ENCODE measurements around the gene FMN2.

FMN2 gene

DNA sequence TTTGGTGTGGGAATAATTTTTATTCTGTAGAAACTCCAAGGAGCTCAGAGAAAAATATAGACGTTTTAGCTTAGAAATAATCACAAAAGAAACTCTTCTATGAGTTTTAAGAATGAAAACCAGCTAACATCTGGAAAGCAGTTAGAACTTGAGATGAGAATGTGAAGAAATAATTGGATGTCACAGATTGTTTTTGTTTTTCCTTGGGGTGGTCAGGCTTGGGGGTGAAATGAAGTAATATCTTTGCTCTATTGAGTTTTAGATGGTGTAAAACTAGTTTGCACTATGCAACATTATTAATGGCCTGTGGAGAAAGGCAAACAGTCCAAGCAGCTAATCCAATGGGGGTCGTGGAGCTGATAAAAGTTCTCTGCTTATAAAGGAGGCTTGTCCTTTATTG lies 101.2 kb downstream of the FMN2 start:
- H3K27ac ChIP-seq = no peak overlapping the region
- TF ChIP-seq ZFX (IDR thresholded peaks at IDR 0.05; ENCODE audit: borderline replicate concordance) = no peak
- TF ChIP-seq, protein P1, sequence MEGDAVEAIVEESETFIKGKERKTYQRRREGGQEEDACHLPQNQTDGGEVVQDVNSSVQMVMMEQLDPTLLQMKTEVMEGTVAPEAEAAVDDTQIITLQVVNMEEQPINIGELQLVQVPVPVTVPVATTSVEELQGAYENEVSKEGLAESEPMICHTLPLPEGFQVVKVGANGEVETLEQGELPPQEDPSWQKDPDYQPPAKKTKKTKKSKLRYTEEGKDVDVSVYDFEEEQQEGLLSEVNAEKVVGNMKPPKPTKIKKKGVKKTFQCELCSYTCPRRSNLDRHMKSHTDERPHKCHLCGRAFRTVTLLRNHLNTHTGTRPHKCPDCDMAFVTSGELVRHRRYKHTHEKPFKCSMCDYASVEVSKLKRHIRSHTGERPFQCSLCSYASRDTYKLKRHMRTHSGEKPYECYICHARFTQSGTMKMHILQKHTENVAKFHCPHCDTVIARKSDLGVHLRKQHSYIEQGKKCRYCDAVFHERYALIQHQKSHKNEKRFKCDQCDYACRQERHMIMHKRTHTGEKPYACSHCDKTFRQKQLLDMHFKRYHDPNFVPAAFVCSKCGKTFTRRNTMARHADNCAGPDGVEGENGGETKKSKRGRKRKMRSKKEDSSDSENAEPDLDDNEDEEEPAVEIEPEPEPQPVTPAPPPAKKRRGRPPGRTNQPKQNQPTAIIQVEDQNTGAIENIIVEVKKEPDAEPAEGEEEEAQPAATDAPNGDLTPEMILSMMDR (IDR thresholded peaks at IDR 0.05) = no peak

DNA sequence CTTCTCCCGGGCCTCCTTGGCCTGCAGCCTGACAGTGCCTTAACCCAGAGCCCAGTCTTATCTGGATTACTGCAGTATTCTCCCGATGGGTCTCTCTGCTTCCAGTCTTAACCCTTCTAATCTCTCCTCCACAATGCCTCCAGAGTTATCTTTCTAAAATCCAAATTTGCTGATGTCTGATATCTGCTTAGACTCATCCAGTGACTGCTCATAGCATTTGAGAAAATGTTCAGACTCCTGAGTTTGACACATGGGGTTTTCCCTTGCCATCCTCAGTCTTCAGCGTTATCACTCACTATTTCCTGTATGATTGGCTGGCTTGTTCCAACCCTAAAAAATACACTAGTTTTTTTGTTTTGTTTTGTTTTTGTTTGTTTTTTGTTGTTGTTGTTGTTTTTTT lies 102.0 kb downstream of the FMN2 start:
- TF ChIP-seq, protein P1 (IDR thresholded peaks at IDR 0.05) = no peak
- TF ChIP-seq ZFX (IDR thresholded peaks at IDR 0.05; ENCODE audit: borderline replicate concordance) = no peak
- no peak overlapping the region for H3K27ac ChIP-seq

DNA sequence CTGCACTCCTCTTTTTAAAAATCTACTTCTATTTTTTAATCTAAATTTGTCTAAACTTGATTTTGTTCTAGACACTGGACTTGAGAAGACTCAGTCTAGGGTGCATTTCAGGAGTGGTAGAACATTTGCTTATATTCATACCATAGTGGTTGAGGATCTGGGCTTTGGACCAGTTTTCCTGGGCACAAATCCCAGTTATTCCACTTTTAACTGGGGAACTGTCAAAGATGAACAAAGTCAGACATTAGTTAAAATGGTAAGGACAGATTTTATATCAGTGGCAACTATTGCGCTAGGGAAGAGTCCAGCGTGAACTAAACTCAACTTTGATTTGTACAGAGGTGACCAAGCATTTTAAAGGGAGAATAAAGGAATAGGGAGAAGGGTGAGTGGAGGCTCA lies 102.4 kb downstream of the FMN2 start:
- no peak overlapping the region for H3K27ac ChIP-seq
- TF ChIP-seq, protein P1 (IDR thresholded peaks at IDR 0.05) = no peak
- no peak for TF ChIP-seq ZFX (IDR thresholded peaks at IDR 0.05; ENCODE audit: borderline replicate concordance)

DNA sequence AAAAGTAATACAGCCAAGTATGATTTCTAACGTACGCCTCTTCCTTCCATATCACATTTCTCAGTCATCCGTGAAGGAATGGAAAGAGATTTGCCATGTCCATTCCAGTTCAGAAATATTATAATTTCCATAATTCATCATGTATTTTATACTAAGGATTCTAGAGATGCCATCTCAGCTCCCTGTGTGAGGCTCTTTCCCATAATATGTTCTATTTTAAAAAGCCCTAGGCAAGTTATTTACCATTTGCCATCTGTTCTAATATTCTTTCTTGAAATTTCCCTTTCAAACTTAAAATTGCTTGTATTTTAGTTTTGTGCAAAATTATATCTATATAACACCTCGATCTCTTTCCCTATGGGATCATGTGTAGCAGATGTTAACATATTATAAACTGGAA lies 106.7 kb downstream of the FMN2 start:
- no peak overlapping the region for H3K27ac ChIP-seq
- TF ChIP-seq ZFX (IDR thresholded peaks at IDR 0.05; ENCODE audit: borderline replicate concordance) = no peak
- TF ChIP-seq, protein P1 (IDR thresholded peaks at IDR 0.05) = no peak

DNA sequence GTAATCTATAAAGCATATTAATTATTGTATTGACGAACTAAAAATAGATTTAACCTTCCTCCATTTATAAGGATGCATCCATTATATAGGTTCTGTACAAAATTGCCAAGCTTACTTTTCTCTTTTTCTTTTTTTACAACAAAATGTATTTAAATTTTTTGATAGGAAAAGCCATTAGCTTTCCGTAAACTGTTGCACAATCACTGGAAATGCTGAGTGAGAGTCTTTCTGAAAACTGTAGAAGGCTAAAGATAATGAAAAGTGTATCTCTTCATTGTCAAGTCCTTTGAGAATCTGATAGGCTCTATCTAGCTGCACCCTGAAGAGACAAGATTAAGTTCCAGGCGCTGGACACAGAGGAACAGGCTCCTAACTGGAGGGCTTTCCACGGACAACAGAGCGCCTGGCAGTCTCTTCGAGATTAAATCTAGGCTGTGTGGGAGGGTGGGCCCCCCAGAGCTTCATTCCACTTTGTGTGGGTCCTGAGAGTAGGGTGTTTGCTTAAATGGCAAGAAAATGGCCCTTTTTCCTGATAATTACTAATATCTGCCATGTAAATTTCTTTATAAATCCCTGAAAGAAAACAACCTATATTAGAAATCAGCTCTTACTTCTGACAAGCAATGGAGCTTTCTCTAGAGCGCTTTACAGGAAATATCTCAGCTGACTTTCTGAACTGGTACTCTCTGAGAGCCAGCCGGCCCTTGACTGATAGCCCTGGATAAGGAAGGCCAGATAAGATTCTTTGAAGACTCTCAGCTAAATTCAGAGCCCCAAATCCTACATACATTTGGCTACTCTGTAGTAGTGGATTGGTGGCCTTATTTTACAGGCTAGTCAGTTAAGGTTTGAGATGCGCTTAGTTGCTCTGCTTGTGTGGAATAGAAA lies 108.3 kb downstream of the FMN2 start:
- no peak overlapping the region for H3K27ac ChIP-seq
- no peak for TF ChIP-seq ZFX (IDR thresholded peaks at IDR 0.05; ENCODE audit: borderline replicate concordance)
- TF ChIP-seq, protein P1 (IDR thresholded peaks at IDR 0.05) = no peak

DNA sequence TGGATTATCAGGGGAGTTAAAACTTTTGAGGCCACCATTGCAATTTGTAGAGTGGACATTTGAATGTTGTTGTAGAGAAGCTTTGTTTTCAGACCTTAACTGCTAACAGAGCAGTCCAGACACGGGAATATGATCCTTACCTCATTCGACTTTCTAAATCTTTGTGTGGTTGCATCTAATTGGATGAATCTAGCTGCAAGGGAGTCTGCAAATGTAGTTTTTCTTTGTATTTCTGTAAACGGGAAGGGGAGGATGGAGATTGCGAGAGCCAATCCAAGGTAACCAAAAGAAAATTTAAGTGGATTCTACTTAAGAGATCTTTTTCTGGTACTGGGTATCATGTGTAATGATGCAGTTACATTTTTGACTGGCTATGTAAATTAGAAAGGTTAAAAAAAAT lies 110.2 kb downstream of the FMN2 start:
- TF ChIP-seq ZFX (IDR thresholded peaks at IDR 0.05; ENCODE audit: borderline replicate concordance) = no peak
- TF ChIP-seq, protein P1 (IDR thresholded peaks at IDR 0.05) = no peak
- no peak overlapping the region for H3K27ac ChIP-seq

DNA sequence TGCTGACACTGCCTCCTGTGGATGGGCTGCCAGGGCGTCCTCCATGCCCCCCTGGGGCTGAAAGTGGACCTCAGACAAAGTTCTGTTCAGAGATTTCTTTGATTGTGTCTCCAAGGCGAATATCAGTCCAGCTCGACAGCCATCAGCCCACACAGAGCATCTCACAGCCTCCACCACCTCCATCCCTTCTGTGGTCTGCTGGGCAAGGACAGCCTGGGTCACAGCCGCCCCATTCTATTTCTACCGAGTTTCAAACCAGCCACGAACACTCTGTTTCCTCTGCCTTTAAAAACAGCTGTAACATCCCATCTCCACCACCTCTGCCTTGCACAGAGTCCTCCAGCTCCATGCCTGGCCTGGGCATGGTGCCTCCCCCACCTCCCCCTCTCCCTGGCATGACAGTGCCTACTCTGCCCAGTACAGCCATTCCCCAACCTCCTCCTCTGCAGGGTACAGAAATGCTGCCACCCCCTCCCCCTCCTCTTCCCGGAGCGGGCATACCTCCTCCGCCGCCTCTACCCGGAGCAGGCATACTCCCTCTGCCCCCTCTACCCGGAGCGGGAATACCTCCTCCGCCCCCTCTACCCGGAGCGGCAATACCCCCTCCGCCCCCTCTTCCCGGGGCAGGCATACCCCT lies 115.5 kb downstream of the FMN2 start:
- TF ChIP-seq ZFX (IDR thresholded peaks at IDR 0.05; ENCODE audit: borderline replicate concordance) = no peak
- TF ChIP-seq, protein P1 (IDR thresholded peaks at IDR 0.05) = no peak
- no peak overlapping the region for H3K27ac ChIP-seq
